ENCODE measurements around the gene KRT83.
A peak's percentile ranks its signal among the peaks of the same experiment; 100 is the strongest.
"Not testable (repeated sequence)": the region's sequence is repeated elsewhere in the genome, so short reads cannot be mapped to it uniquely, and the experiment has no call there.

The KRT83 gene

GRCh38 chr12:52312086-52312485 lies 9.1 kb downstream of the KRT83 start:
- no peak for FAIRE-seq
- no peak for DNase-seq (ENCODE audit: insufficient read length, low spot score)

DNA sequence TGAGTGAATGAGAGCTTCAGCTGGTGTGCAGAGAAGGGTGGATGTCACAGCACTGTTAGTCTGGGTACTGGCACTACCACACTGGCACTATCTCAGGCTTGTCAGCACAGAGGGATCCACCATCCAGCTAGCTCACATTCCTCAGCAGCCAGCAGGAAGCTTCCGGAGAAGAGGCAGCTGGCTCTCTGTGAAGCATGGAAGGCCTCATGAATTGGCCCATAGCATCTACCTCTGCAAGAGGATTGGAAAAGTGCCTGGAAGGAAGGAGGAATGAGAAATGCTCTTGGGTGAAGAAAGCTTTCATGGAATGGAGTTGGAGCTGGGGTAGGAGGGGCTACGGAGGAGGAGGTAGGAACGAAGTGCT lies 9.9 kb downstream of the KRT83 start:
- FAIRE-seq (no peak), DNase-seq (ENCODE audit: insufficient read length, low spot score) (no peak)

DNA sequence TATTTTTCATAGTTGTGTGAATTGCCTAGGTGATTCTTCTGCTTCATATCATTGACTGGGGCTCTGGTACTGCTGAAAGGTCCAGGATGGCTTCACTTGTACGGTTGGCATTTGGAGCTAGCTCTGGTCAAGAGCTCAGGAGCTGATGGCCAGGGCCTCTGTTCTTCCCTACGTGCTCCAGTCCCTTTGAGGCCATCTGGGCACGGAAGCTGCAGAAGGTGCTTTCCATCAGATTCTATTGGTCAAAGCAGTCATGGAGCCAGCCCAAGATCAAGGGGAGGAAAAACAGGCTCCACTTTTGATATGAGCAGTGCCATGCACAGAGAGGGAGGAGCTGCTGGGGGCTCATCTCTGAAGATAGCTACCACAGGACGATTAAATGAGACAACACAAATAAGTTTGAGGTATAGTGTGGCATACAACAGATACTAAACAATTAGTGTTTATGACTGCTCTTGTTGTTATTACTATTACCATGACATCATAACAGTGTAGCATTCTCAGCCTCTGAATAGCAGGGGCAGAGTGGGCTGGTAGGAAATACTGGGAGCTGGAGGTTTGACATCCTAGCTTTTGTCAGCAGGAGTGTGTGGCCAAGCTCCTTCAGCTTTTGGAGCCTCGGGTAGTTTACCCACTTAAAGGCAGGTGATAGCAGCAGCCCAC lies 10.4 kb downstream of the KRT83 start:
- no peak for FAIRE-seq

GRCh38 chr12:52308806-52309425 lies 12.3 kb downstream of the KRT83 start:
- no peak for DNase-seq (ENCODE audit: insufficient read length, low spot score)
- no peak for FAIRE-seq

More for the DNA sequence above, 10.4 kb downstream of the KRT83 start:
- no peak for DNase-seq (ENCODE audit: insufficient read length, low spot score)

GRCh38 chr12:52307836-52308805 lies 13.1 kb downstream of the KRT83 start:
- no peak for FAIRE-seq

DNA sequence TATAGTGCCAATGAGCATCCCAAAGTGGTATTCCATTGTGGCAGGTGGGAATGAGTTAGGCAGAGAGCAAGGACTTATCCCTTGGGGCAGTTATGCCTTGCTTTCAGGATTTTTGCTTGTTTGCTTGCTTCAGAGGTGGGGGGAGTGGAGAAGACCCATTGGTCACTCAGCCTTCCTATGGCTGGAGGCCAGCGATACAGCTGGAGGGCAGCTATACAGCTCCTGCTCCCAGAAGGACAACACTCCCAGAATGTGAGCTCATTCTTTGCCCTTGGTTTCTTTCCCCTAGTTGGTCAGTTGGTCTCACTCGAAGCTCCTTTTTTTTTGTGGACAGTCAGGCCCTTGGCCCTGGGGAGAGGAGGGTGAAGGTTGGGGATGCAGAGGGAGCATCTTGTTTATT lies 14.5 kb downstream of the KRT83 start:
- no peak for FAIRE-seq
- no peak for DNase-seq (ENCODE audit: insufficient read length, low spot score)

More at GRCh38 chr12:52307836-52308805, 13.1 kb downstream of the KRT83 start:
- no peak for DNase-seq (ENCODE audit: insufficient read length, low spot score)

GRCh38 chr12:52305921-52306705 lies 15.1 kb downstream of the KRT83 start:
- FAIRE-seq (no peak), DNase-seq (ENCODE audit: insufficient read length, low spot score) (no peak)

- FAIRE-seq, result peak; percentile 86
- DNase-seq (ENCODE audit: insufficient read length, low spot score), result not testable (repeated sequence)
Observed at GRCh38 chr12:52304941-52305411, 16.2 kb downstream of the KRT83 start.

DNA sequence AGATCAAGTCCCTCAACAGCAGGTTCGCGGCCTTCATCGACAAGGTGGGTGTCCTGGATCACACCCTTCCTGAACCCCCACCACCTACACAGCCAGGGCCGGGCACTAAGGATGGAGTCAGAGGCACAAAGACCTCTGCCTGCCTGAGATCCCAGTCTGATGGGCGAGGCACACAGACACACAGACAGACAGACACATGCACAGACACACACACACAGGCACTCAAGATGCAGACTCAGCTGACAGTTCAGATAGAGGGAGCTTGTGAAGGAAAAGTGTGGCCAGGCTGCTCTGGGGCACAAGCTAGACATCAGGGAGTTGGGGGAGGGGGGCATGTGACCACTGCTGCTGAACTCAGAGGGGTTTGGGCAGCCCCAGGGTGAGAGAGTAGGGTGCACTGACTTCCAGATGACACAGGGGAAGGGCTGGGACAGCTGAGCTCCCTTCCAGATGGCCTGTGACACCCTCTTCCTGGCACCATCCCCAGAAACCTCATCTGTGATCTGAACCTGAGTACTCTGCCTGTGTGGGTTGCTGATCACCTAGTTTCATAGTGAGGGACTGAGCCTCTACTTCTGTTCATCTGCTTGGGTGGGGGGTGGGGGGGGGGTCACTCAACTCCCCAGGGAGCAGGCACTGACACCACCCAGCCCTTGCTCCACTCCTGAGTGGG lies 18.8 kb downstream of the KRT83 start:
- peak; percentile 90 for FAIRE-seq
- DNase-seq (ENCODE audit: insufficient read length, low spot score), result not testable (repeated sequence)

- not testable (repeated sequence) for DNase-seq (ENCODE audit: insufficient read length, low spot score); FAIRE-seq
Observed at GRCh38 chr12:52301721-52302120, 19.5 kb downstream of the KRT83 start.

DNA sequence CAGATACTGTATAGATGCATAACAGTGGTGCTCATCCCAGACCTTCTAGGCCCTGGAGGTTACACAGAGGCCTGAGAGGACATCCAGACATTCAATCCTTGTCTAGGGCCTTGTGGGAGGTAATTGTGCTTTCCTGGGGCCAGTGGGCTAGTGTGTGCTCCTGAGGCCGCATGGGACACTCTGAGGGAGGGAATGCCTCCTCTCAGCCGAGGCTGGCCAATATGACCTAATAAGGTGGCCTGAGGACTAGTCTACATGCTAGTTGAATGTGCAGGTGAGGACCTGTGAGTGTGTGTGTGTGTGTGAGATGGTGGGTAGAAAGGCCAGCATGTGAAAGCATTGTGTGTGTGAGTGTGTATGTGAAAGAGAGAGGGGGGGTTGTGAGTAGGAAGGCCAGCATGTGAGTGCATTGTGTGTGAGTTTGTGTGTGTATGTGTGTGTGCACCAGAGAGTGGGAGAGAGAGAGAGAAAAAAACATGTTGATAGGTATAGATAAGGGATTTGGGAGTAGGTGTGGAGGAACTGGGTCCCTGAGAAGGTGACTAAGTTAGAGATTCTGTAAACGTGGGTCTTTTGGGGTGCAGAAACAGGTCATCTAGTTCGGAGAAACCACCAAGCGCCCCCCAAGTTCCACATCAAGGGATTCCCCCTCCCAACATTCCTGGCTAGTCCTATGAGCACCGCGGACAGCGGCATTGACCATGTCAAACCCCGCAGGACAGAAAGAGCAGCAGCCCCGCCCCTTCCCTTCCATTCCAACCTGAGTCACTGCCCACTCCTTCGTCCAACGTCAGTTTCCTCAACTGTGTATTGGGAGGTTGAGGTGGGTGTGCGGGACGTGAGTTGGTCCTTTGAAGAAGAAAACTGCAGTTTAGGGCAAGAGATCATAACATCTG lies 20.2 kb downstream of the KRT83 start:
- no peak for DNase-seq (ENCODE audit: insufficient read length, low spot score)
- FAIRE-seq, result no peak

GRCh38 chr12:52298677-52299190 lies 22.5 kb downstream of the KRT83 start:
- FAIRE-seq (no peak), DNase-seq (ENCODE audit: insufficient read length, low spot score) (no peak)

GRCh38 chr12:52296572-52297215 lies 24.5 kb downstream of the KRT83 start:
- no peak for DNase-seq (ENCODE audit: insufficient read length, low spot score)
- FAIRE-seq, result no peak

- DNase-seq (ENCODE audit: insufficient read length, low spot score), result no peak
- FAIRE-seq, result no peak
Observed at GRCh38 chr12:52295663-52296062, 25.5 kb downstream of the KRT83 start.

GRCh38 chr12:52294803-52295202 lies 26.4 kb downstream of the KRT83 start:
- DNase-seq (ENCODE audit: insufficient read length, low spot score) (no peak), FAIRE-seq (no peak)

DNA sequence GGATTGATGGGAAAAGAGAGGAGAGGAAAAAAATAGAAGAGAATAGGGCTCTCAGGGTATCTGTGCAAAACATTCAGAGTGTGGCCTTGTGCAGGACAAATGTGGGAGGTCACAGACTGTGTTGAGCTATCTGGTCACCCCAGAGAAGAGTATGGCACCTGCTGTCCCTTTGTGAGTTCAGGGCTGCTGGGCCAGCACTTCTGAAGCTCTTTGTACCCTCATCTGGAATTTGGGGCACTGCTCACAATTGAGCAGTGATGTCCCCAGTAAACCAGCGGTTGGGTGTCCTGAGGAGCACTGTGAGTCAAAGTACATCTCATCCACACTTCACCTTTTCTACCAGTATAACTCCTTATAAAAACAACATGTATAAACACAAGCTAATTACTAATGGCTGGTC lies 27.3 kb downstream of the KRT83 start:
- no peak for FAIRE-seq
- DNase-seq (ENCODE audit: insufficient read length, low spot score), result no peak

GRCh38 chr12:52291267-52291935 lies 29.8 kb downstream of the KRT83 start, which contains the start of gene KRT81:
Gene KRT81 (minus strand): TSS chr12:52291534. CDS start chr12:52291465, 69 bp downstream.
- FAIRE-seq (no peak), DNase-seq (ENCODE audit: insufficient read length, low spot score) (no peak)
